ENCODE results near the gene THADA.

DNA sequence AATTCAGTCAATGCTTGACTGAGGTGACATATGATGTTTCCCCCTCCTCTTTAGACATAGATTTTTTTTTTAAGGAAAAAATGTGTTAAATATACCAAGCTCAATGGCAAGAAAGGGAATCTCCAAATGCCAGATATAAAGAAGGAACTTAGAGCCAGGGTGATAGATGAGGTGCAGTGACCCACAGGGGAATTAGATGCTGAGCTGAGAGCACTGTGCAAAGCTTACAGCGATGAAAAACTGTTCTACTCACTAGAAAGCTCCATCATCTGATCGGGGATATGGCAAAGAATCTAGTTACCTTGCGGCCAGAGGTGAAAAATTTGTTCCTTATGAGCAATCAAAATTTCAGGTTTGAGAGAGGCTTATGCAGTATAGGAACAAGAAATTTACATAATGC lies 218.5 kb downstream of the THADA start:
- TF ChIP-seq, protein P1, sequence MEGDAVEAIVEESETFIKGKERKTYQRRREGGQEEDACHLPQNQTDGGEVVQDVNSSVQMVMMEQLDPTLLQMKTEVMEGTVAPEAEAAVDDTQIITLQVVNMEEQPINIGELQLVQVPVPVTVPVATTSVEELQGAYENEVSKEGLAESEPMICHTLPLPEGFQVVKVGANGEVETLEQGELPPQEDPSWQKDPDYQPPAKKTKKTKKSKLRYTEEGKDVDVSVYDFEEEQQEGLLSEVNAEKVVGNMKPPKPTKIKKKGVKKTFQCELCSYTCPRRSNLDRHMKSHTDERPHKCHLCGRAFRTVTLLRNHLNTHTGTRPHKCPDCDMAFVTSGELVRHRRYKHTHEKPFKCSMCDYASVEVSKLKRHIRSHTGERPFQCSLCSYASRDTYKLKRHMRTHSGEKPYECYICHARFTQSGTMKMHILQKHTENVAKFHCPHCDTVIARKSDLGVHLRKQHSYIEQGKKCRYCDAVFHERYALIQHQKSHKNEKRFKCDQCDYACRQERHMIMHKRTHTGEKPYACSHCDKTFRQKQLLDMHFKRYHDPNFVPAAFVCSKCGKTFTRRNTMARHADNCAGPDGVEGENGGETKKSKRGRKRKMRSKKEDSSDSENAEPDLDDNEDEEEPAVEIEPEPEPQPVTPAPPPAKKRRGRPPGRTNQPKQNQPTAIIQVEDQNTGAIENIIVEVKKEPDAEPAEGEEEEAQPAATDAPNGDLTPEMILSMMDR (IDR thresholded peaks at IDR 0.05; ENCODE audit: insufficient read depth, low read length) = no peak
- TF ChIP-seq POLR2AphosphoS5 (IDR thresholded peaks at IDR 0.05; ENCODE audit: low read depth) (no peak), GABPA (IDR thresholded peaks at IDR 0.05; ENCODE audit: low read depth) (no peak)

All from HL-60 (cell line).